OCI-LY1 (cell line): ENCODE data around the gene GNAI2.

Source experiments
- H2AFZ ChIP-seq: fragments of 200-600 bp; sonication (generic), shearing (Covaris generic); 2 replicates; pipeline ENCODE4 v1.6.0; 2014; ENCODE audit warnings: antibody characterized with exemption, mild to moderate bottlenecking, low read length
- H3F3A ChIP-seq: fragments of 200-600 bp; sonication (generic), shearing (Covaris generic); 2 replicates; pipeline ENCODE4 v1.6.0; 2014; ENCODE audit warnings: mild to moderate bottlenecking, antibody characterized with exemption, low read length, moderate library complexity; ENCODE audit not compliant: insufficient read depth
- H3K27ac ChIP-seq: fragments of 200-600 bp; sonication (generic); 2 replicates; pipeline ENCODE4 v1.5.1; 2014; ENCODE audit warnings: low read length, mixed run types, mild to moderate bottlenecking, low read depth; ENCODE audit not compliant: poor library complexity, severe bottlenecking
- H3K27me3 ChIP-seq: fragments of 200-600 bp; sonication (generic); 2 replicates; pipeline ENCODE4 v1.6.0; 2014; ENCODE audit warnings: antibody characterized with exemption, mild to moderate bottlenecking, low read length, moderate library complexity; ENCODE audit not compliant: insufficient read depth
- H3K36me3 ChIP-seq: fragments of 200-600 bp; sonication (generic); 2 replicates; pipeline ENCODE4 v1.6.1; 2014; ENCODE audit warnings: mild to moderate bottlenecking, antibody characterized with exemption, low read length, moderate library complexity, mixed read lengths; ENCODE audit not compliant: insufficient read depth
- H3K4me1 ChIP-seq: fragments of 200-600 bp; sonication (generic); 2 replicates; pipeline ENCODE4 v1.5.1; 2014; ENCODE audit warnings: mild to moderate bottlenecking, low read length, moderate library complexity; ENCODE audit not compliant: insufficient read depth, severe bottlenecking
- H3K4me2 ChIP-seq: fragments of 200-600 bp; sonication (generic), shearing (Covaris generic); 2 replicates; pipeline ENCODE4 v1.6.1; 2014; ENCODE audit warnings: low read length
- H3K4me3 ChIP-seq: fragments of 200-600 bp; sonication (generic); 2 replicates; pipeline ENCODE4 v1.5.1; 2014; ENCODE audit warnings: low read length, low read depth, mild to moderate bottlenecking, mixed read lengths; ENCODE audit not compliant: poor library complexity, severe bottlenecking
- H3K79me2 ChIP-seq: fragments of 200-600 bp; shearing (Covaris generic); 2 replicates; pipeline ENCODE4 v1.6.1; 2016; ENCODE audit warnings: mixed run types, low read length, mixed read lengths; ENCODE audit not compliant: insufficient read depth
- H3K9ac ChIP-seq: fragments of 200-600 bp; sonication (generic), shearing (Covaris generic); 2 replicates; pipeline ENCODE4 v1.6.1; 2014; ENCODE audit warnings: mild to moderate bottlenecking, low read length, mixed read lengths
- H3K9me2 ChIP-seq: fragments of 200-600 bp; sonication (generic), shearing (Covaris generic); 2 replicates; pipeline ENCODE4 v1.6.1; 2014; ENCODE audit warnings: low read depth, mild to moderate bottlenecking, low read length, mixed read lengths
- H3K9me3 ChIP-seq: fragments of 200-600 bp; shearing (Covaris generic); 2 replicates; pipeline ENCODE4 v1.6.1; 2014; ENCODE audit warnings: low read length, mixed read lengths
- H4K20me1 ChIP-seq: fragments of 200-600 bp; sonication (generic), shearing (Covaris generic); 2 replicates; pipeline ENCODE4 v1.6.0; 2016; ENCODE audit warnings: mild to moderate bottlenecking, low read length; ENCODE audit not compliant: insufficient read depth
- EZH2 ChIP-seq: fragments of 200-600 bp; sonication (generic), shearing (Covaris generic); IDR thresholded peaks from 2 replicates; pipeline ENCODE4 v1.8.0; 2017; ENCODE audit warnings: borderline replicate concordance, mixed run types, mild to moderate bottlenecking, antibody characterized with exemption, low read length, moderate library complexity, mixed read lengths
- TF ChIP-seq, protein P1 (sequence below): fragments of 200-600 bp; sonication (generic), shearing (Covaris generic); IDR thresholded peaks from 2 replicates; pipeline ENCODE4 v1.5.1; 2017; ENCODE audit warnings: mild to moderate bottlenecking, antibody characterized with exemption, low read length, moderate library complexity, mixed read lengths

Gene GNAI2

DNA sequence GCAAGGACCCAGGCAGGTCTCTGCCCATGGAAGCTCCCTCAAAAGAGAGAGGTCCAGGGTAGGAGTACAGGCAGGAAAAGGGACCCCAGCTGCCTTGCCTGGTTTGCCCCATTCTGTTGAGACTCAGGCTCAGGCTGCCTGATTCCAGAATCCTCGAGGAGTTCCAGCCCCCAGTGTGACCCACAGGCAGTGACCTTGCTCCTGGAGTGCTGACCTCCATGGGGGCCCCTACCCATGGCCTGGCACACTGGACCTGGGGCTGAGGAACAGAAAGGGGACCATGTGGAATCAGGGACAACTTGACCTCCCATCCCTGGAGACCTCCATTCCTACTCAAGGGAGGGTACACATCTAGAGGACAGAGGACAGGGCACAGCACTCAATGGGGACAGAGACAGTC lies 29.6 kb downstream of the GNAI2 start:
- Histone ChIP-seq H3K4me3 (no peak overlapping the region), H3K4me2 (no peak overlapping the region), H3K9ac (no peak overlapping the region), H3K27me3 (0 out of 2 replicates have a peak, but pooled peaks cover 4% of the 10 kb centered on the region), H3K36me3 (no peaks in the 10 kb centered on the region), H3F3A (no peaks in the 10 kb centered on the region), H3K79me2 (no peaks in the 10 kb centered on the region), H4K20me1 (no peaks in the 10 kb centered on the region), H3K4me1 (peaks cover under 1% of the 10 kb centered on the region), H2AFZ (no peak overlapping the region), H3K9me3 (no peaks in the 10 kb centered on the region), H3K27ac (no peak overlapping the region), H3K9me2 (no peaks in the 10 kb centered on the region)
- TF ChIP-seq EZH2 = no peak
- TF ChIP-seq, protein P1, sequence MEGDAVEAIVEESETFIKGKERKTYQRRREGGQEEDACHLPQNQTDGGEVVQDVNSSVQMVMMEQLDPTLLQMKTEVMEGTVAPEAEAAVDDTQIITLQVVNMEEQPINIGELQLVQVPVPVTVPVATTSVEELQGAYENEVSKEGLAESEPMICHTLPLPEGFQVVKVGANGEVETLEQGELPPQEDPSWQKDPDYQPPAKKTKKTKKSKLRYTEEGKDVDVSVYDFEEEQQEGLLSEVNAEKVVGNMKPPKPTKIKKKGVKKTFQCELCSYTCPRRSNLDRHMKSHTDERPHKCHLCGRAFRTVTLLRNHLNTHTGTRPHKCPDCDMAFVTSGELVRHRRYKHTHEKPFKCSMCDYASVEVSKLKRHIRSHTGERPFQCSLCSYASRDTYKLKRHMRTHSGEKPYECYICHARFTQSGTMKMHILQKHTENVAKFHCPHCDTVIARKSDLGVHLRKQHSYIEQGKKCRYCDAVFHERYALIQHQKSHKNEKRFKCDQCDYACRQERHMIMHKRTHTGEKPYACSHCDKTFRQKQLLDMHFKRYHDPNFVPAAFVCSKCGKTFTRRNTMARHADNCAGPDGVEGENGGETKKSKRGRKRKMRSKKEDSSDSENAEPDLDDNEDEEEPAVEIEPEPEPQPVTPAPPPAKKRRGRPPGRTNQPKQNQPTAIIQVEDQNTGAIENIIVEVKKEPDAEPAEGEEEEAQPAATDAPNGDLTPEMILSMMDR = no peak

DNA sequence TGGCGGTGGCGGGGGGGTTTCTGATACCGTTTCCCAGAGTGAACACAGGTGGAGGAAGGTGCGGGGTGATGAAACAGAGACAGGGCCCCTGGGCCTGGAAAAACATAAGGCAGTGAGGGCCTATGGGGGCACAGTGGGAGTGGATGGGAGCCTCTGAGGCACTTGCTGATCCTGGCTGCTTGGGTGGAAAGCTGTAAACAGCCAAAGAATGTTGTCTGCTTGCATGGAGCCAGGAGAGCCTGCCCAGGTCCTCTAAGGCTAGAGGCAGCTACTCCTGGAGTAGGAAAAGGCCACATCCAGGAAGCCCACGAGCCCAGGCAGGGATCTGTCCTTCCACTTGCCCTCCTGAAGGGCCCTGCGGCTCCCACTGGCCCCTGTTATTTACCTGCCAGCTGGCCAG lies 30.0 kb downstream of the GNAI2 start:
- H3K4me2 ChIP-seq = no peak overlapping the region
- H3K9me3 ChIP-seq = no peaks in the 10 kb centered on the region
- 0 out of 2 replicates have a peak, but pooled peaks cover 4% of the 10 kb centered on the region for H3K27me3 ChIP-seq
- no peak overlapping the region for H2AFZ ChIP-seq
- no peaks in the 10 kb centered on the region for H3K36me3 ChIP-seq
- H3F3A ChIP-seq = no peaks in the 10 kb centered on the region
- H3K79me2 ChIP-seq = no peaks in the 10 kb centered on the region
- H3K4me1 ChIP-seq = no peaks in the 10 kb centered on the region
- no peak for TF ChIP-seq EZH2
- TF ChIP-seq, protein P1 = no peak
- no peak overlapping the region for H3K27ac ChIP-seq
- no peaks in the 10 kb centered on the region for H3K9me2 ChIP-seq
- H3K4me3 ChIP-seq = no peak overlapping the region
- no peaks in the 10 kb centered on the region for H4K20me1 ChIP-seq
- no peak overlapping the region for H3K9ac ChIP-seq

DNA sequence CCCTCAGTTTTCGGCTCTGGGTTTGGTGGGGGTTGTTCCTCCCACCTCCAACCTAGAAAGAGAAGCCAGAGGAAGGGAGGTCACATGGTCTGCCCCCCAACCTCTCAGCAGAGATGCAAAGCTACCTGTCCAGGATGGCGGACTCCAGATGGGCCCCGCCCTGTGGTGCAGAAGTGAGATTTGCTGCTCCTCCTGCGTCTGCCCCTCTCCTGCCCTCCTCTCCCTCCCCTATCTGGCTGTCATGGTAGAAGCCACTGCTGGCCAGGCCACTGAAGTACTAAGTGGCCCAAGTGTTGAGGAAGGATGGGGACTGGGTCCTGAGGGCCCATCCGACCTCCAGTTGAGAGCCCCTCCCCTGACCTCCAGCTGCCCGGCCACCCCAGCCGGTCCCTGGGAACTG lies 30.8 kb downstream of the GNAI2 start:
- Histone ChIP-seq H3K27ac (no peak overlapping the region), H3K79me2 (no peaks in the 10 kb centered on the region), H3K9me2 (no peaks in the 10 kb centered on the region), H4K20me1 (no peaks in the 10 kb centered on the region), H3K4me1 (no peaks in the 10 kb centered on the region), H3K9ac (no peak overlapping the region), H3K36me3 (no peaks in the 10 kb centered on the region), H3K27me3 (0 out of 2 replicates have a peak, but pooled peaks cover 4% of the 10 kb centered on the region), H3K4me2 (no peak overlapping the region), H3K9me3 (no peaks in the 10 kb centered on the region), H3F3A (no peaks in the 10 kb centered on the region), H3K4me3 (no peak overlapping the region), H2AFZ (no peak overlapping the region)
- TF ChIP-seq EZH2 = no peak
- TF ChIP-seq, protein P1 = no peak
